Mucosa of descending colon (tissue), 3 donors: ENCODE measurements around the gene ACTN2. TPM values are rescaled to one million over a fixed set of nuclear protein-coding genes. Genes with fewer than 3 reads are reported as not detected.
A peak's percentile ranks its signal among the peaks of the same experiment; 100 is the strongest.

Source experiments
- ATAC-seq: fragments of 200-7000 bp; cut with Tn5 transposase; one replicate; pipeline ENCODE4 v1.9.1; 2020; ENCODE audit warnings: mild to moderate bottlenecking, moderate library complexity
- DNase-seq, 3 donors: peaks; one replicate each; pipeline ENCODE4 v3.0.0-alpha.2; 2020
- H3K36me3 ChIP-seq: fragments of 200-600 bp; one replicate; pipeline ENCODE4 v1.8.0; 2021; ENCODE audit warnings: low read depth, mild to moderate bottlenecking
- H3K4me1 ChIP-seq: fragments of 200-600 bp; one replicate; pipeline ENCODE4 v1.8.0; 2021; ENCODE audit warnings: low read depth, mild to moderate bottlenecking
- H3K4me3 ChIP-seq: fragments of 200-600 bp; one replicate; pipeline ENCODE4 v1.8.0; 2021; ENCODE audit warnings: mild to moderate bottlenecking
- H3K9me3 ChIP-seq: fragments of 200-600 bp; one replicate; pipeline ENCODE4 v1.8.0; 2021; ENCODE audit warnings: mild to moderate bottlenecking
- intact Hi-C, 2 donors: fragments of 100-400 bp; cut with DNase I in 1 of 2; cut with micrococcal nuclease in 1 of 2; formaldehyde crosslinking; loops; one replicate each; pipeline versions ENCODE4 v1.11.0 to v1.11.1; 2022; cut with DNase I, micrococcal nuclease
- long read RNA-seq, 2 donors: library from polyadenylated mRNA; unstranded; transcript quantifications; one replicate each; pipeline ENCODE4 v2.0.0, GENCODE V29; 2019 to 2021
- total RNA-seq, 3 donors: library from RNA; stranded (reverse); fragmentation: NEBNext Ultra II Directional in 2 of 3; extraction: Animal tissue kit (Norgen Biotek cat#: 25700) in 2 of 3; gene quantifications; one replicate each; pipeline versions ENCODE4 v1.2.1 to v1.2.4, GENCODE V29; 2021 to 2023
- TF ChIP-seq, protein P1 (sequence below): fragments of 200-600 bp; IDR thresholded peaks from one replicate; pipeline ENCODE4 v1.8.0; 2022; ENCODE audit warnings: antibody characterized with exemption, mild to moderate bottlenecking
- donor health status: DM: no; HTN: no; CAD: no; lungs with moderate emphysema.
- donor health status: DM: no; HTN: no; CAD: no.
- donor health status: DM: no; HTN: yes; CAD: no.

ACTN2 gene
- 1 to 10 TPM in 1 of 3 donors, under 1 TPM in 2; 0.35 to 1.3 (median 0.60) TPM for total RNA-seq
- long read RNA-seq, donor 1 = 0 reads
- long read RNA-seq, donor 2 = 0 reads

DNA sequence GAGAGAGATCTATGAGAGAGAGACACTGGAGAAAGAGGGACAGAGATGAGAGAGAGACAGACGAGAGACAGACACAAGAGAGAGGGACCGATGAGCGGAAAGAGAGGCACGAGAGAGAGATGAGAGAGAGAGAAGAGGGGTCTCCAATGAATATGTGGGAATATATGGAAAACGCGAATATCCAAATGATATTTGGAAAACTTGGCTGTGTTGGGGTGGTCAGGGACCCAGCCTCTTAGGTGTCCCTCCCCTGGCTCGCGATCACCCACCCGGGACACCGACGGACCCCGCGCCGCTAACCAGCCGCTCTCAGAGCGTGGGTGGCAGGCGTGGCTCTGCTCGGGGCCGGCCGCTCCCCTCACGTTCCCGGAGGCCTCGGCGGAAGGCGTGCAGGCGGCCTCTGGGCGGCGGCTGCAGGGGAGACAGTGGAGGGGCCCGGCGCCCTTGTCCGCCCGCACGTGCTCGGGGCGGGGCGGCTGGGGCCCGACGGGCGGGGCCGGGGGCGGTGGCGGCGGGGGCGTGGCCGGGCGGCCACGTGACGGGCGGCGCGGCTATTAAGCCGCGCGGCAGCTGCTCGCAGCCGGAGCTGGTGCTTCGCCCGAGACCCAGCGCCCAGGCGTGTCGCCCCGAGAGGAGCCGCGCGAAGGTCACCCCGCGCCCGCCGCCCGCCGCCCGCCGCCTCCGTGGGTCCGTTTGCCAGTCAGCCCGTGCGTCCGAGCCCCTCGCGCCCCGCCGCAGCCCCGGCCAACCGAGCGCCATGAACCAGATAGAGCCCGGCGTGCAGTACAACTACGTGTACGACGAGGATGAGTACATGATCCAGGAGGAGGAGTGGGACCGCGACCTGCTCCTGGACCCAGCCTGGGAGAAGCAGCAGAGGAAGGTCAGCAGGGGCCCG is at the start of gene ACTN2:
Gene ACTN2, plus strand, starts transcription at position 583 of the 898 bp plus-strand sequence. Its CDS starts 175 bp downstream, at position 758.
- H3K36me3 ChIP-seq = no peaks in the 10 kb centered on the region
- TF ChIP-seq, protein P1, sequence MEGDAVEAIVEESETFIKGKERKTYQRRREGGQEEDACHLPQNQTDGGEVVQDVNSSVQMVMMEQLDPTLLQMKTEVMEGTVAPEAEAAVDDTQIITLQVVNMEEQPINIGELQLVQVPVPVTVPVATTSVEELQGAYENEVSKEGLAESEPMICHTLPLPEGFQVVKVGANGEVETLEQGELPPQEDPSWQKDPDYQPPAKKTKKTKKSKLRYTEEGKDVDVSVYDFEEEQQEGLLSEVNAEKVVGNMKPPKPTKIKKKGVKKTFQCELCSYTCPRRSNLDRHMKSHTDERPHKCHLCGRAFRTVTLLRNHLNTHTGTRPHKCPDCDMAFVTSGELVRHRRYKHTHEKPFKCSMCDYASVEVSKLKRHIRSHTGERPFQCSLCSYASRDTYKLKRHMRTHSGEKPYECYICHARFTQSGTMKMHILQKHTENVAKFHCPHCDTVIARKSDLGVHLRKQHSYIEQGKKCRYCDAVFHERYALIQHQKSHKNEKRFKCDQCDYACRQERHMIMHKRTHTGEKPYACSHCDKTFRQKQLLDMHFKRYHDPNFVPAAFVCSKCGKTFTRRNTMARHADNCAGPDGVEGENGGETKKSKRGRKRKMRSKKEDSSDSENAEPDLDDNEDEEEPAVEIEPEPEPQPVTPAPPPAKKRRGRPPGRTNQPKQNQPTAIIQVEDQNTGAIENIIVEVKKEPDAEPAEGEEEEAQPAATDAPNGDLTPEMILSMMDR = no peak
- peak; percentile 90 for ATAC-seq
- intact Hi-C loops = no loop called here
- peaks cover 7% of the 10 kb centered on the region for H3K4me1 ChIP-seq
- no peaks in the 10 kb centered on the region for H3K9me3 ChIP-seq
- no peak within 1 kb of the TSS for H3K4me3 ChIP-seq
- DNase-seq = peak; percentile 51 to 71 (median 57)

GRCh38 chr1:236638945-236639344 is 47.4 kb upstream of the ACTN2 start:
- no peaks in the 10 kb centered on the region for H3K4me1 ChIP-seq
- DNase-seq = no peak
- intact Hi-C loops = no loop called here
- no peak for ATAC-seq
- TF ChIP-seq, protein P1 = no peak
- no peaks in the 10 kb centered on the region for H3K9me3 ChIP-seq
- no peaks in the 10 kb centered on the region for H3K36me3 ChIP-seq
- no peak overlapping the region for H3K4me3 ChIP-seq

DNA sequence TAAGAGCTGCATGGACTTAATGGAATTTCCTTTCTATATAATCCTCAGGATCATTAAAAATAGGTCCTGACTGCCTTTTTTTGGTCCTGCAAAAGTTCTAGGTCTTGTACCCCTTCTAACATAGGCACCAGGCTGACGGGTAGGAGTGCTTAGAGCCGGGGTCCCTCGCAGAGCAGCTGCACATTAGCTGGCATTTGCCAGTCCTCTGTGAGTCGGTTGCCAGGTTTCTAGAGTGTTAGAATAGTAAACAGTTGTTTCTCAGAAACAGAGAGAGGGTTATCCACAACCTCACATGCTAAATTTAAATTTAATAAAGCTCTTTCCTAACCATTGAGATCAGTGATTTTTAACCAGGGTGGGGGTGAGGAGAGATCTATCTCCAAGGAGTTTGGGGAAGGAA is 46.6 kb upstream of the ACTN2 start:
- no peaks in the 10 kb centered on the region for H3K36me3 ChIP-seq
- intact Hi-C loops = no loop called here
- TF ChIP-seq, protein P1 = no peak
- no peak for DNase-seq
- H3K9me3 ChIP-seq = no peaks in the 10 kb centered on the region
- H3K4me1 ChIP-seq = no peaks in the 10 kb centered on the region
- no peak overlapping the region for H3K4me3 ChIP-seq
- ATAC-seq = no peak

- no peaks in the 10 kb centered on the region for H3K9me3 ChIP-seq
- no peaks in the 10 kb centered on the region for H3K36me3 ChIP-seq
- TF ChIP-seq, protein P1 = no peak
- no peak overlapping the region for H3K4me3 ChIP-seq
- ATAC-seq (no peak), DNase-seq (no peak)
- intact Hi-C loops = no loop called here
- H3K4me1 ChIP-seq = no peaks in the 10 kb centered on the region
Measured at GRCh38 chr1:236642763-236643162, 43.5 kb upstream of the ACTN2 start.

- DNase-seq (no peak), ATAC-seq (no peak)
- TF ChIP-seq, protein P1 = no peak
- intact Hi-C loops = no loop called here
- no peaks in the 10 kb centered on the region for H3K36me3 ChIP-seq
- no peaks in the 10 kb centered on the region for H3K4me1 ChIP-seq
- no peaks in the 10 kb centered on the region for H3K9me3 ChIP-seq
- H3K4me3 ChIP-seq = no peak overlapping the region
Measured at GRCh38 chr1:236645016-236645680, 41.2 kb upstream of the ACTN2 start.
